ENCODE data around the gene AOC3. TPM values are rescaled to one million over a fixed set of nuclear protein-coding genes. Genes with fewer than 3 reads are reported as not detected.

The AOC3 gene
- total RNA-seq, 5 donors from 2014 or later (not counting 1 experiment from before 2014, with no cell fraction given), result 1.2 to 2.1 (median 1.2) TPM

DNA sequence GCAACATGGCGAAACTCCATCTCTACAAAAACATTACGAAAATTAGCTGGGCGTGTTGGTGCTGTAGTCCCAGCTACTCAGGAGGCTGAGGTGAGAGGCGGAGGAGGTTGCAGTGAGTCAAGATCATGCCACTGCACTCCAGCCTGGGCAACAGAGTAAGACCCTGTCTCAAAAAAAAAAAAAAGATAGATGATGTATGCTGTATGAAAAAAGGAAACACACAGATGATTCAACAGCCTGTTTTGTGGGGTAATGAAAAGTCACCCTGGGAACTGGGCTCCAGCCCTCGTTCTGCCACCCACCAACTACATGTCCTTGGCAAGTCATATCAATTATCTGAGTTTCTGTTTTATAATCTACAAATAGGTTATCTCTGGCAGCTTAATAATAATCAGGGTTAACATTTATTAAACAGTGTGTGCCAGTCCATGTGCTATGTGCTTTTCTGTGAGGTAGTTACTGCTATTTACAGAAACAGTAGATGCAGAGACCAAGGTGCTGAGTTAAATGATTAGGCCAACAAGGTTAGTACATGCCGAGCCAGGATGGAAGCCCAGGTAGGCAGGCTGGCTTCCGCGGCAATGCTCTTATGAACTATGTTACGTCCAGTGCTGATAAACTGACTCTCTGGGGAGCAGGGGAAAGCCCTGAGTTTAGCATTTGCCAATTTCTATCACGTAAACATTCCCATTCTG lies 50.7 kb downstream of the AOC3 start:
- Histone ChIP-seq H3K9me3 (no peaks in the 10 kb centered on the region), H3K27ac (ENCODE audit: low read length) (no peak overlapping the region), H3K27me3 (replicated peaks in 1 of 2; ENCODE audit: control insufficient read depth in 2 of 2, extremely low read depth in 1 of 2, insufficient read depth in 2 of 2, low read length in 1 of 2) (peaks cover 0 to 26% of the 10 kb centered on the region in 2 experiments), H3K4me1 (ENCODE audit: control insufficient read depth in 1 of 2, extremely low read depth in 1 of 2, insufficient read depth in 2 of 2, low read length in 2 of 2) (no peaks in the 10 kb centered on the region), H3K36me3 (ENCODE audit: control insufficient read depth in 2 of 2, extremely low read depth in 1 of 2, insufficient read depth in 1 of 2, low read length in 1 of 2) (no peaks in the 10 kb centered on the region), H3K4me3 (ENCODE audit: control insufficient read depth in 1 of 2, extremely low read depth in 1 of 2, low read length in 1 of 2) (no peak overlapping the region)
- no peaks in the 10 kb centered on the region for H3K9me3 Mint-ChIP-seq
- H3K27ac Mint-ChIP-seq, result no peak overlapping the region
- no peaks in the 10 kb centered on the region for H3K4me1 Mint-ChIP-seq
- no peaks in the 10 kb centered on the region for H3K36me3 Mint-ChIP-seq
- WGBS (ENCODE audit: insufficient coverage), result 93% methylated on average over 5 of the region's 10 CpGs
- peaks cover 5 to 20% of the 10 kb centered on the region in 2 donors for H3K27me3 Mint-ChIP-seq
- ATAC-seq (replicated peaks in 1 of 4) (no peak), DNase-seq (no peak)
- POLR2A ChIA-PET, result no interaction called here
- H3K4me3 Mint-ChIP-seq, result no peak overlapping the region
- CTCF ChIA-PET, result no interaction called here

DNA sequence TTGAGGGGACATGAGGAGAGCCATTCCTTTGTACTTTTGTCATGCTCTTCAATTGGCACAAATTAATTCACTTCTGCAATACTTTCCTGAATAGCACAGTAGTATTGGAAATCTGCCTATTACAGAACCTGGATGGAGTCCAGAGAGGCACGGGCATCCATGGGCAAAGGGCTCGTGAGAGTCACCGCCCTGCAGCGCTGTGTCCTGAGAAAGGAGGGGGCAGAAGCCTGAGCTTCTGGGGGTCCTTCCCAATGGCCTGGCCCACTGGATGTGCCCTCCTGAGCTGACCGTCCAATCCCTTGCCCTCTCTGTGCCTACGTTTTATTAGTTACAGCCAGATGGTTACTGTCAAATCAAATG lies 53.1 kb downstream of the AOC3 start:
- ATAC-seq (replicated peaks in 1 of 4), result no peak
- 89% methylated on average over 4 of the region's 6 CpGs for WGBS (ENCODE audit: insufficient coverage)
- H3K27me3 Mint-ChIP-seq, result peaks cover 4 to 10% of the 10 kb centered on the region in 2 donors
- H3K9me3 ChIP-seq, result no peaks in the 10 kb centered on the region
- H3K4me1 ChIP-seq (ENCODE audit: control insufficient read depth in 1 of 2, extremely low read depth in 1 of 2, insufficient read depth in 2 of 2, low read length in 2 of 2), result no peaks in the 10 kb centered on the region
- POLR2A ChIA-PET, result no interaction called here
- no peak overlapping the region for H3K27ac Mint-ChIP-seq
- no peaks in the 10 kb centered on the region for H3K36me3 Mint-ChIP-seq
- CTCF ChIA-PET, result no interaction called here
- H3K27me3 ChIP-seq (replicated peaks in 1 of 2; ENCODE audit: control insufficient read depth in 2 of 2, extremely low read depth in 1 of 2, insufficient read depth in 2 of 2, low read length in 1 of 2), result peaks cover 0 to 23% of the 10 kb centered on the region in 2 experiments
- H3K4me3 Mint-ChIP-seq, result no peak overlapping the region
- no peaks in the 10 kb centered on the region for H3K9me3 Mint-ChIP-seq
- DNase-seq, result no peak
- no peaks in the 10 kb centered on the region for H3K4me1 Mint-ChIP-seq
- H3K36me3 ChIP-seq (ENCODE audit: control insufficient read depth in 2 of 2, extremely low read depth in 1 of 2, insufficient read depth in 1 of 2, low read length in 1 of 2), result no peaks in the 10 kb centered on the region
- H3K27ac ChIP-seq (ENCODE audit: low read length), result no peak overlapping the region
- no peak overlapping the region for H3K4me3 ChIP-seq (ENCODE audit: control insufficient read depth in 1 of 2, extremely low read depth in 1 of 2, low read length in 1 of 2)

DNA sequence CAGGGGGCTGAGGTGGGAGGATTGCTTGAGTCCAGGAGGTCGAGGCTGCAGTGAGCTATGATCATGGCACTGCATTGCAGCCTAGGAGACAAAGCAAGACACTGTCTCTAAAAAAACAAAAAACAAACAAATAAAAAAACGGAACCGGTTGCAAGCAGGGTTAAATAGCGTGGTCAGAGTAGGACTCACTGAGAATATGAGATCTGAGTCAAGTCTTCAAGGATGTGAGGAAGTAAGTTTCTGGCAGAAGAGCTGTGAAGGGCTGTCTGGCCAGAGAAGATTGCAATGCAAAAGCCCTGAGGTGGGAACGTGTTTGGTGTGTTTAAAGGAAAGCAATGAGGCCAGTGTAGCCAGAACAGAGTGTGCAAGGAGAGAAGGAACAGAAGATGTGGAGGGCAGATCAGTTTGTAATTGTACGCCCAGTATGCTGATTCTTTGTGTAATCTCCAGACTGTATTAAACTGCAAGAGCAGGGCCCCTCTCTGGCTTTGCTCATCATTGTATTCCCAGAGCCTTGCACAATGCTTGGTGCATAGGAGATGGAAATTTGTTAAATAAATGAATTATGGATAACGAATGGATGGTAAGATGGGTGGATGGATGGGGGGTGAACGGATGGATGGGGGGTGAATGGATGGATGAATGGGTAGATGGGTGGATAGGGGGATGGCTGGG lies 55.9 kb downstream of the AOC3 start:
- DNase-seq (no peak), ATAC-seq (replicated peaks in 1 of 4) (no peak)
- Histone ChIP-seq H3K4me3 (ENCODE audit: control insufficient read depth in 1 of 2, extremely low read depth in 1 of 2, low read length in 1 of 2) (no peak overlapping the region), H3K27ac (ENCODE audit: low read length) (no peak overlapping the region), H3K9me3 (no peaks in the 10 kb centered on the region), H3K27me3 (replicated peaks in 1 of 2; ENCODE audit: control insufficient read depth in 2 of 2, extremely low read depth in 1 of 2, insufficient read depth in 2 of 2, low read length in 1 of 2) (peaks cover 0 to 21% of the 10 kb centered on the region in 2 experiments), H3K36me3 (ENCODE audit: control insufficient read depth in 2 of 2, extremely low read depth in 1 of 2, insufficient read depth in 1 of 2, low read length in 1 of 2) (no peaks in the 10 kb centered on the region), H3K4me1 (ENCODE audit: control insufficient read depth in 1 of 2, extremely low read depth in 1 of 2, insufficient read depth in 2 of 2, low read length in 2 of 2) (no peaks in the 10 kb centered on the region)
- Mint-ChIP-seq H3K27ac (no peak overlapping the region), H3K36me3 (no peaks in the 10 kb centered on the region), H3K9me3 (no peaks in the 10 kb centered on the region), H3K4me1 (no peaks in the 10 kb centered on the region), H3K27me3 (peaks cover 12 to 15% of the 10 kb centered on the region in 2 donors), H3K4me3 (no peak overlapping the region)
- ChIA-PET CTCF (no interaction called here), POLR2A (no interaction called here)
- WGBS (ENCODE audit: insufficient coverage), result 66% methylated on average over 6 of the region's 8 CpGs

Other genes starting within 250 kb of the AOC3 start
- 100 to 1,000 TPM in 3 of 5 donors, 10 to 100 TPM in 2; 72.4 to 150 (median 139) TPM for gene RETREG3, start 241.8 kb upstream of the AOC3 start, total RNA-seq
- gene TUBG1, start 241.5 kb upstream of the AOC3 start, total RNA-seq, result 10 to 100 TPM in 3 of 5 donors, 1 to 10 TPM in 2; 6.5 to 18.9 (median 16.2) TPM
- 10 to 100 TPM; 13.7 to 22.3 (median 20.5) TPM for gene TUBG2, start 191.9 kb upstream of the AOC3 start, total RNA-seq
- gene PLEKHH3, start 174.2 kb upstream of the AOC3 start, total RNA-seq, result 1 to 10 TPM in 1 of 5 donors, under 1 TPM in 4; 0.13 to 2.5 (median 0.58) TPM
- gene CCR10, start 169.4 kb upstream of the AOC3 start, total RNA-seq, result 1 to 10 TPM in 4 of 5 donors, under 1 TPM in 1; 0.53 to 7.8 (median 1.3) TPM
- gene CNTNAP1, start 168.7 kb upstream of the AOC3 start, total RNA-seq, result 10 to 100 TPM in 1 of 5 donors, 1 to 10 TPM in 4; 2.2 to 18.3 (median 3.0) TPM
- 100 to 1,000 TPM in 4 of 5 donors, 10 to 100 TPM in 1; 87.1 to 161 (median 146) TPM for gene EZH1, start 106.2 kb upstream of the AOC3 start, total RNA-seq
- gene RAMP2, start 90.0 kb upstream of the AOC3 start, total RNA-seq, result not detected
- gene VPS25, start 77.8 kb upstream of the AOC3 start, total RNA-seq, result 10 to 100 TPM; 34.7 to 42.5 (median 38.7) TPM
- gene WNK4, start 70.6 kb upstream of the AOC3 start, total RNA-seq, result 1 to 10 TPM in 1 of 5 donors, under 1 TPM in 3, not detected in 1; 0.38 to 1.3 (median 0.60) TPM
- 10 to 100 TPM in 4 of 5 donors, 1 to 10 TPM in 1; 7.9 to 32.4 (median 29.8) TPM for gene COA3, start 52.5 kb upstream of the AOC3 start, total RNA-seq
- gene CNTD1, start 52.3 kb upstream of the AOC3 start, total RNA-seq, result not detected
- 100 to 1,000 TPM in 4 of 5 donors, 10 to 100 TPM in 1; 92.1 to 138 (median 105) TPM for gene BECN1, start 26.9 kb upstream of the AOC3 start, total RNA-seq
- gene PSME3, start 17.8 kb upstream of the AOC3 start, total RNA-seq, result 10 to 100 TPM; 68.0 to 79.1 (median 77.2) TPM
- gene AOC2, start 6.6 kb upstream of the AOC3 start, total RNA-seq, result 1 to 10 TPM; 2.2 to 3.7 (median 3.2) TPM
- under 1 TPM in 3 of 5 donors, not detected in 2; 0.19 to 0.30 (median 0.20) TPM for gene G6PC1, start 49.6 kb downstream of the AOC3 start, total RNA-seq
- 10 to 100 TPM; 54.1 to 65.2 (median 60.0) TPM for gene AARSD1, start 113.3 kb downstream of the AOC3 start, total RNA-seq
- gene PTGES3L, start 128.9 kb downstream of the AOC3 start, total RNA-seq, result under 1 TPM in 3 of 5 donors, not detected in 2; 0.25 to 0.44 (median 0.41) TPM
- 10 to 100 TPM; 11.5 to 24.0 (median 23.7) TPM for gene RUNDC1, start 129.4 kb downstream of the AOC3 start, total RNA-seq
- 1,000 to 10,000 TPM; 1,254 to 1,790 (median 1,710) TPM for gene RPL27, start 147.2 kb downstream of the AOC3 start, total RNA-seq
- 10 to 100 TPM; 27.0 to 44.6 (median 34.1) TPM for gene IFI35, start 155.6 kb downstream of the AOC3 start, total RNA-seq
- 10 to 100 TPM; 26.4 to 62.6 (median 48.5) TPM for gene VAT1, start 171.2 kb downstream of the AOC3 start, total RNA-seq
- under 1 TPM; 0.08 to 0.64 (median 0.32) TPM for gene RND2, start 174.0 kb downstream of the AOC3 start, total RNA-seq

Data from T-cell (primary cell).